NCI-H2107 (cell line): ENCODE results near the gene LACTBL1.

Source experiments
- DNase-seq: peaks from one replicate; lab custom pipeline; 2025; lab: John Stamatoyannopoulos, UW

LACTBL1 gene

DNA sequence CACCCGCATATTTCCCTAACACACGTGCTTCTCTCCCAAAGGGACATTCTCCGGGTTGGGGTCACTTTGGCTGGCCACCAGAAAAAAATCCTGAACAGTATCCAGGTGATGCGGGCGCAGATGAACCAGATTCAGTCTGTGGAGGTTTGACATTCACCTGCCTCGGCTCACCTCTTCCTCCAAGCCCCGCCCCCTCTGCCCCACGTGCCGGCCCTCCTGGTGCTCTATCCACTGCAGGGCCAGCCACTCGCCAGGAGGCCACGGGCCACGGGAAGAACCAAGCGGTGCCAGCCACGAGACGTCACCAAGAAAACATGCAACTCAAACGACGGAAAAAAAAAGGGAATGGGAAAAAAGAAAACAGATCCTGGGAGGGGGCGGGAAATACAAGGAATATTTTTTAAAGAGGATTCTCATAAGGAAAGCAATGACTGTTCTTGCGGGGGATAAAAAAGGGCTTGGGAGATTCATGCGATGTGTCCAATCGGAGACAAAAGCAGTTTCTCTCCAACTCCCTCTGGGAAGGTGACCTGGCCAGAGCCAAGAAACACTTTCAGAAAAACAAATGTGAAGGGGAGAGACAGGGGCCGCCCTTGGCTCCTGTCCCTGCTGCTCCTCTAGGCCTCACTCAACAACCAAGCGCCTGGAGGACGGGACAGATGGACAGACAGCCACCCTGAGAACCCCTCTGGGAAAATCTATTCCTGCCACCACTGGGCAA lies 59.1 kb downstream of the LACTBL1 start:
- no peak for DNase-seq

DNA sequence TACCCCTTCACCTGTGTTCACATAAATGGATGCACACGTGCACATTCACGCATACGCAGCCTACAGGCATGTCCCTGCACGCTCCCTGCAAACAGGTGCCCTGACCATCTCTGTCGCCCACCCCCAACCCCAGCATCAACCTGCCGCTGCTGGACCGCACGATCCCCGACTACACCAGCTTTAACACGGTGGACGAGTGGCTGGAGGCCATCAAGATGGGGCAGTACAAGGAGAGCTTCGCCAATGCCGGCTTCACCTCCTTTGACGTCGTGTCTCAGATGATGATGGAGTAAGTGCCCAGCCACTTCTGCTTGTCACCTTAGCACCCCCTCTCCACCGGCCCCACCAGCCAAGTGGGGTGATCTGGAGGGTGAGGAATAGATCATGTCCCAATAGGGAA lies 60.4 kb downstream of the LACTBL1 start:
- no peak for DNase-seq

DNA sequence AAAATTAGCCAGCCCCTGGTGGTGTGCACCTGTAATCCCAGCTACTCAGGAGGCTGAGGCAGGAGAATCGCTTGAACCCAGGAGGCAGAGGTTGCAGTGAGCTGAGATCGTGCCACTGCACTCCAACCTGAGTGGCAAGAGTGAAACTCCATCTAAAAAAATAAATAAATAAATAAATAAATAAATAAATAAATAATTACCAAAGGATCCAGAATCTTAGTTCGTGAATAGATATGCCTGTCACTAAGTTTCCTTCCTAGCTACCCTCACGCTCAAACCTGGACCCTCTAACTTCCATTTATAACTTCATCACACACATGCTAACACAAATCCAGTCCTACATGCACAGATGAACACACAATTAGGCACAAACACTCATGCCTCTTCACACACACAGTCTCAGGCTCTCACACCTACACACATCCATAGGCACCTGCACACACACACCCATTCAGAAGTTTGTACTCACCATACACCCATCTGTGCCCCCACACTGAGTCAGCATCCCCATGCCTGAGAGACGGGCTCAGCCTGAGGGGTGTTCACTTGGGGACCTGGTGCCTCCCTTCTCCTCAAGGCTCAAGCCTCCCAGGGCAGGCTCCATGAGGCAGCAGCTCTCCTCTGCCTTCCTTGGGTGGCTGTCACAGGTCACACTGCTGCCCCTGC lies 61.5 kb downstream of the LACTBL1 start:
- no peak for DNase-seq

DNA sequence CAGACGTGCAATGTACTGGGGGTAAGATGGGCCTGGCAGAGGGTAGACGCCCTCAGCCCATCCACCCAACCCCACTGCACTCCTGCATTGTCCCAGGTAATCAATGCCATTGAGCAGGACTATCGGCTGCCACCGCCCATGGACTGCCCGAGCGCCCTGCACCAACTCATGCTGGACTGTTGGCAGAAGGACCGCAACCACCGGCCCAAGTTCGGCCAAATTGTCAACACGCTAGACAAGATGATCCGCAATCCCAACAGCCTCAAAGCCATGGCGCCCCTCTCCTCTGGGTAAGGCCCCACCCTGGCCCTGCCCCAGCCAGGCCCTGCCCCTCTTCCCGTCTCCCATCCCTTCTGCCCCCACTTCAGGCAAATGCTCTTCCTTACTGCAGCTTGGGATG lies 62.4 kb downstream of the LACTBL1 start:
- no peak for DNase-seq

DNA sequence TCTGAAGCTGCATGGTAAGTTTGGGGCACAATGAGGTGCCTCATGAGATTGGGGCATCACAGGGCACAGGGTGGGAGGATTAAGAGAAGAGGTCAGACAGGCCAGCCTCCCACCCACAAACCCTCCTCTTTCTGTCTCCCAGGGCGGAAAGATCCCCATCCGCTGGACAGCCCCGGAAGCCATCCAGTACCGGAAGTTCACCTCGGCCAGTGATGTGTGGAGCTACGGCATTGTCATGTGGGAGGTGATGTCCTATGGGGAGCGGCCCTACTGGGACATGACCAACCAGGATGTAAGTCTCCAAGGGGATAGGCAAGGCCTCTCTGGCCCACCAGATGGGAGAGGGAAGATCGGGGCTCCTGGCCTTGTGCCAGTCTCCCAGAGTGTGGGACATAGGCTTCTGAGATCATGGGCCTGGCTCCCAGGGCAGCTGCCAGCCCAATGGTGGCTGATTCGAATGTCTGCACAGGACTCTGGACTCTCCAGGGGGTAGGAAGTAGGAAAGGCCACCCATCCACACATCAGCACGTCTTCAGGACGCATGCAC lies 63.7 kb downstream of the LACTBL1 start:
- no peak for DNase-seq

DNA sequence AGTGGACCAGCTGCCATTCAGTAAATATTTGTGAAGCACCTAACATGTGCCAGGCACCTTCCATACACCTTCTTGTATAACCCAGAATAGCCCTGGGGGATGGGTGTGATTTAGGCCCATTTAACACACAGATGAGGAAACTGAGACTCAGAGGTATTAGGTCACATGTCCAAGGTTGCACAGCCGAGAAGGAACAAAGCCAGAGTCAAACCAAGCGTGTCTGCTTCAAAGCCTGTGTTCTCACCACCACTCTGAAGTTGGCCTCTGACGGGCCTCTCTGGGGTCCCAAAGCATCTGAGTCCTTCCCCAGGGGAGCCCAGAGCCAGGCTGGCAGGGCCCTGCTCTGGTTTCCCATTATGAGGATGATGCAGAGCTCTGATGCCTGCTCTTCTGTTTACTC lies 65.1 kb downstream of the LACTBL1 start:
- DNase-seq, result no peak

DNA sequence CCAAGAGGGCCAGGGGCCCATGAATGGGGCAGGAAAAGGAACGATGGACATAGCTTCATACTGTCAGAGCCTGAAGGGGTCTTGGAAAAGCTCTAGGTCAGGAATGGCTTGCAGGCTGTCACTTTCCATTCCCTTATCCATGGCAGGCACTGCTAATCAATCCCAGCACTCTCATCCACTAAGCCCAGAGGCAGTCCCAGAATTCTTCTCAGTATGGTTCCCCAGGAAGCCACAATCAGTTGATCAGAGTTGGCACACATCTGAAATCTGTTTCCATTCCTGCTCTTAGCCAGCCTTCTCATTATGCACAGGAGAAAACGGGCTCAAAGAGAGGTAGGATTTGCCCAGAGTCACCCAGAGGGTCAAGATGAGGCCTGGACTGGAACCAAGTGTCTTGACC lies 65.7 kb downstream of the LACTBL1 start:
- DNase-seq, result no peak

DNA sequence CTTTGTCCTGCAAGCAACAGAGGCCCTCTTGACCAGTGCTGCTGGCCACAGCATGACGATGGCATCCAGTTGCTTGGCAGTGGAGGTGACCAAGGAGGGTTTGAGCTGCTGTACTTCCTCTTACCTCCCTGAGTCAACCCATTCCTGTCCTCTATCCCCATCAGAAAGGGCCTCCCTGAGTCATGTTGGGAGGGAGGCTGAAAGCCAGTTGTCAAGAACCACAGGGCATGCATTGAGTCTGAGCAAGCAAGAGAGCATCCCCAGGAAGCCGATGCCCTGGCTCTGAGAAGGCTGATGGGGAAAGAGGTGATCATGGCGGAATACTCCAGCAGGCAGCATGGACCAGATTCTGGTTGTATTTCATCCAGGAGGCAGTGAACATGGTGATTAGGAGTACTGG lies 69.6 kb downstream of the LACTBL1 start:
- DNase-seq, result no peak
